Inferior parietal cortex (tissue), 1 donor: ENCODE measurements around the gene RBMS3.
"Not testable (repeated sequence)": the region's sequence is repeated elsewhere in the genome, so short reads cannot be mapped to it uniquely, and the experiment has no call there.

ENCODE experiments used
- DNase-seq: peaks from one replicate; pipeline ENCODE4 v3.0.0-alpha.2; 2016; ENCODE audit errors: extremely low spot score

RBMS3 gene

GRCh38 chr3:30020380-30020779, 739.5 kb downstream of the RBMS3 start:
- DNase-seq, result no peak

DNA sequence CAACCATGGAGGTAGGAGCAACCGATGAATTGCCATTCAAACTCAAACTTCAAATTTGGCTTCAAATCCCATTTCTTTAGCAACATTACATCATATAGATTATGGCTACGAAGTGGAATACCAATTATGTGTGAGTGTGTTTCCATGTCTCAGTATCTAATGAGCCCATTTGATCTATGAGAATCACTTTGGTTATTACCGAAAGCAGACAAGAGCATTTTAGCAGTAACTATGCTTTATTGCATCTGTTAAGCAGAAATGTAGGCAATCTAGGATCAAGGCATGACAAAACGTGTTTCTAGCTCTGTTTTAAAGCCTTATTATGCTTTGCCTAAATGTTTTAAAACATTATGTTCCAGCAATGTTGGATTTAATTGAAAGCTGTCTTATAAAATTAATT, 743.6 kb downstream of the RBMS3 start:
- no peak for DNase-seq

DNA sequence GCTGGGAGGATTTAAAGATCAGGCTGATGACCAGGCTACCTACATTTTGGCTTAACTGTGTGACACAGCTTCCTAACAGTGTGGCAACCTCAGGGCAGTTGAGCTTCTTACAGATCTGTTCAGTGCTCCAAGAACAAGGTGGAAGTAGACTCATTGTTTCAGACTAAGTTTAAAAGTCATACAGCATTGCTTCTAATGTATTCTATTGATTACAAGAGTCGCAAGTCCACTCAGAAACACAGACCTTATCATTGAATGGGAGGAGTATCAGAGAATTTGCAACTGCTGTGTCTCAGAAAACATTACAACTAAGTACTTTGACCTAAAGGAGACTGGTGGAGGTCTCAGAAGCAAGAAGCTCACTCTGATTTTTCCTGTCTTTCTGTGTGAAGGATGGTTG, 746.0 kb downstream of the RBMS3 start:
- no peak for DNase-seq

DNA sequence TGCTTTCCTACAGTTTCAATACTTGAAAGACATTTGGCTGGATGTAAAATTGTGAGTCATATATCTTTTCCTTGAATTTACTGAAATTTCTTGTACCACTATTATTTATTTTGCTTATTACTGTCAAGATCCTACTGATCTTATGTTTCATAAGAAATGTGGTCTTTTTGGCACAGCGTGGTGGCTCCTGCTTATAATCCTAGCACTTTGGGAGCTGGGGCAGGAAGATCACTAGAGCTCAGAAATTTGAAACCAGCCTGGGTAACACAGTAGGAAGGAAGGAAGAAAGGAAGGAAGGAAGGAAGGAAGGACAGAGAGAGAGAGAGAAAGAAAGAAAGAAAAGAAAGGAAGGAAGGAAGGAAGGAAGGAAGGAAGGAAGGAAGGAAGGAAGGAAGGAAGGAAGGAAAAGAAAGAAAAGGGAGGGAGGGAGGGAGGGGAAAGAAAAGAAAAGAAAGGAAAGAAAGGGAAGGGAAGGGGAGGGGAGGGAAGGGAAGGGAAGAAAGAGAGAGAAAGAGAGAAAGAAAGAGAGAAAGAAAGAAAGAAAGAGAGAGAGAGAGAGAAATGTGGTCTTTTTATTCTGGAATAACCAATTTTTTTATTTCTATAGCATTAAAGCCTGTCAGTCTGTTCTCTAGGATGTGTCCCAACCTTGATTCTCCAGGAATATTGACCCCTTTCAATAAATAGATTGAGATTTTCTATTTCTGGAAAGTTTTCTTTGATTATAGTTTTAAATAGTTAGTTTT, 753.5 kb downstream of the RBMS3 start:
- DNase-seq, result no peak

GRCh38 chr3:30035935-30036567, 755.2 kb downstream of the RBMS3 start:
- DNase-seq, result no peak

DNA sequence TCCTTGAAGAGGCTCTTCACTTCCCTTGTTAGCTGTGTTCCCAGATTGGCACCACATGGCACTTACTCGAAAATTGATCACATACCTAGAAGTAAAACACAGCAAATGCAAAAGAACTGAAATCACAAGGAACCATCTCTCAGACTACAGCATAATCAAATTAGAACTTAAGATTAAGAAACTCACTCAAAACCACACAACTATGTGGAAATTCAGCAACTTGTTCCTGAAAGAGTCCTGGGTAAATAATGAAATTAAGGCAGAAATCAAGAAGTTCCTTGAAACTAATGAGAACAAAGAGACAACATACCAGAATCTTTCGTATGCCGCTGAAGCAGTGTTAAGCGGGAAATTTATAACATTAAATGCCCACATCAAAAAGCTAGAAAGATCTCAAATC, 759.3 kb downstream of the RBMS3 start:
- DNase-seq, result no peak

DNA sequence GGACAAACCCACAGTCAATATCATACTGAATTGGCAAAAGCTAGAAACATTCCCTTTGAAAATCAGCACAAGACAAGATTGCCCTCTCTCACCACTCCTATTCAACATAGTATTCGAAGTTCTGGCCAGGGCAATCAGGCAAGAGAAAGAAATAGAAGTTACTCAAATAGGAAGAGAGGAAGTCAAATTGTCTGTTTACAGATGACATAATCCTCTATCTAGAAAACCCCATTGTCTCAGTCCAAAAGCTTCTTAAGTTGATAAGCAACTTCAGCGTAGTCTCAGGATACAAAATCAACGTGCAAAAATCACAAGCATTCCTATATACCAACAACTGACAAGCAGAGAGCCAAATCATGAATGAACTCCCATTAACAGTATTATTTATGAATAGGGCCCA, 760.6 kb downstream of the RBMS3 start:
- DNase-seq, result not testable (repeated sequence)

DNA sequence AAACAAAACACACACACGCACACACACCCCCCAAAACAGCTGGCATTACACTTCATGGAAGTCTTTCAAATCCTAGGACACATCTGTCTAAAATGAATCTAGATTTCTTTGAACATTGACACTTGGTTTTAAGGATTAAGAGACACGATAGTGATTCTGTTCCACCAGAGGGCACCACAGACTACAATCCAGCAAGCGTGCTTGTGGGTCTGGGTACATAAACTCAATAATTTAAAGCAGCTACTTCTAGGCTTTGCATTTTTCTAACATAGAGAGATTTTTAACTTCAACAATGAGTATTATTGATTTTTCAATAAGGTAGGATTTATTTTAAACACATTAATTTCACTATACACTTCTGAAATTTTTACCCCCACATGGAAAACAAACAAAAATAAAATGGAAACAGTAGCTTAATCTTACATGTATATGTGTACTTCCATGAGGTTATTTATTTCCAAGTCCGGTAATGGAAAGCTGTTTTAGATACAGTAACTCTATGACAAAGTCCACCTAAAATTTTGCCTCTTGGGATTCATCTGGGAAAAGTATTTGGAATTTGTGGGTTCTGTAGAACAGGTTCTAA, 761.5 kb downstream of the RBMS3 start:
- peak; percentile 80 for DNase-seq

DNA sequence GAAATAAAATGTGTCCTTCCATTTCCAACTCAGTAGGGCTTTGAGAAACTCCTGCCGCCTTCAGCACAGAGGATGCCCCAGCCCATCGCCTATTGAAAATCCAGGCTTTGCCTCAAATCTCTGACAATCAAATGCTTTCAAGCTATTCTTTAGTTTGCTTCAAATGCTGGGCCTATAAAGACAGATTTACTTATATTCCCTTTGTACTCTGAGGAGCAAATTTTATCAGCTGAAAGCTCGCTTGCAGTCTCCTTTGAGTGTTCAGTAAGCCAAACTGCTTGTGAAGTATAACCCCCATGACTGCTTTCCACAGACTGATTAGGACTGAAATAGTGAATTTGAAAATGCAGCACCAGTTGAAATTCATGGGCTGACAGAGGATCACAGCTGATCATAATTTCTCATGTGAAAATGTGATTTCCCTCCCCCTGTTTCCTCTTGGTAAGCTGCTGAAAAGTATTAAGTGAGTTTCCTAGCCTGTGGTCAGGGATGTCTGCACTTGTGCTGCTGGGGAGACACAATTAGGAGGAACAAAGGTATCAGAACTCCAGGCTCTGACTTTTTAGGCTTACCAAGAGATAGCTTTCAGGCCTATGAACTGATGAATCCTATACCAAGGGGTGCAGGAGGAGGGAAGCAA, 762.2 kb downstream of the RBMS3 start:
- DNase-seq, result no peak

- no peak for DNase-seq
Observed at GRCh38 chr3:30044515-30044914, 763.6 kb downstream of the RBMS3 start.

GRCh38 chr3:30048431-30048830, 767.6 kb downstream of the RBMS3 start:
- DNase-seq, result no peak

DNA sequence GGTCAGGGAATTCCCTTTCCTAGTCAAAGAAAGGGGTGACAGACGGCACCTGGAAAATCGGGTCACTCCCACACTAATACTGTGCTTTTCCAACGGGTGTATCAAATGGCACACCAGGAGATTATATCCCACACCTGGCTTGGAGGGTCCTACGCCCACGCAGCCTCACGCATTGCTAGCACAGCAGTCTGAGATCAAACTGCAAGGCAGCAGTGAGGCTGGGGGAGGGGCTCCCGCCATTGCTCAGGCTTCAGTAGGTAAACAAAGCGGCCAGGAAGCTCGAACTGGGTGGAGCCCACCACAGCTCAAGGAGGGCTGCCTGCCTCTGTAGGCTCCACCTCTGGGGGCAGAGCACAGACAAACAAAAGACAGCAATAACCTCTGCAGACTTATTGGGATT, 769.2 kb downstream of the RBMS3 start:
- not testable (repeated sequence) for DNase-seq

GRCh38 chr3:30059240-30059639, 778.4 kb downstream of the RBMS3 start:
- no peak for DNase-seq
